Measurements from ENCODE around the gene CACNB4.
"Not testable (repeated sequence)": the region's sequence is repeated elsewhere in the genome, so short reads cannot be mapped to it uniquely, and the experiment has no call there.

CACNB4 gene

GRCh38 chr2:151808258-151809072 is 290.4 kb downstream of the CACNB4 start:
- DNase-seq = peak; percentile 6

GRCh38 chr2:151805961-151806360 is 292.9 kb downstream of the CACNB4 start:
- DNase-seq = no peak

GRCh38 chr2:151805343-151805742 is 293.5 kb downstream of the CACNB4 start:
- no peak for DNase-seq

DNA sequence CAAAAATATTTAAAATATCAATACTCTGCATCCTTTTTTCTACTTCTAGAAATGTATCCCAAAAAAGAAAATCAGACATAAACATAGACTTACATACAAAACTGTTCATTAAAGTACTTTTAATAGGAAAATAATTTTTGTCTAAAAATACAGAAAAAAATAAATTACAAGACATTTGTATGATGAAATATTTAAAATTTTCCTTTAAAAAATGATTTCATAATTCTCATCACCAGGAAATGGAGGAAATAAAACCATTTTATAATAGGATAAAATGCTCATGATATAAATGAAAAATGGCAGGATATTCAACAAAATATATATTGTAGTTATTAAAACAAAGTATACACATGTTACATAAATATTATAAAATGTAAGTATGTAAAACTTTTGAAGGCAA is 295.0 kb downstream of the CACNB4 start:
- DNase-seq = no peak

DNA sequence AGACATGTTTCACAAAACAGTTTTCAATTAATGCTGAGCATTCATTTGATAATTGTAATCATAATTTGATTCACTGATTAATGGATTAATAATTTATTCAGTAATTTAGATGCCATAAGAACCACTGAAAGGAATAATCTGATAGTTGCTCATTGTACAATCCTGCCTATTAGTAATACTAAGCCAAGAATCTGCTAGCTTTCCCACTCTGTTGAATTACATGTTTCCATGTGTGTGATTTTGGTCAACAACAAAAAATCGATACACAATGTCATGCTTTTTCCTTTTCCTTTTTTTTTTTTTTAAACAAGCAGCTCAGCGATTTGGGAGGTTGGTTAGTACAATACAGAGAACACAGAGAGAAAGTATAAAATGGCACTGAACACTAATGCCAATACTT is 296.5 kb downstream of the CACNB4 start:
- no peak for DNase-seq

DNA sequence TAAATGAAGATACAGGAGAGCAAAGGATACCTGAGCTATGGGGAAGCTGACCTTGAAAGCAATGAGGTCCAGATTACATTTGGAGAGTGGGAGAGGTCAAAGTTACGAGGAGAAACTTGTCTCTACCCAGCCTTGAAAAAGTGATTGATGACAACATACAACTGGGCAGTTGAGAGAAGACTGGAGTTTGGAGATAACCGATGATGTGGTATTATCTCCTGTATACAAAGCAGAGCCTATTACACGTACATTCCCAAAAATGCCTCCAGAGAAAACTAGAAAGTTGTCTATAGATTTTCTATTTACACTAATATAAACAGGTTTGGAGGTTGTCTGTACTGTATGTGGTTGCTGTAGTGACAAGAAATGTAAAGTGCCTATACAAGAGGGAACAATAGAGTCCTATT is 299.0 kb downstream of the CACNB4 start:
- no peak for DNase-seq

DNA sequence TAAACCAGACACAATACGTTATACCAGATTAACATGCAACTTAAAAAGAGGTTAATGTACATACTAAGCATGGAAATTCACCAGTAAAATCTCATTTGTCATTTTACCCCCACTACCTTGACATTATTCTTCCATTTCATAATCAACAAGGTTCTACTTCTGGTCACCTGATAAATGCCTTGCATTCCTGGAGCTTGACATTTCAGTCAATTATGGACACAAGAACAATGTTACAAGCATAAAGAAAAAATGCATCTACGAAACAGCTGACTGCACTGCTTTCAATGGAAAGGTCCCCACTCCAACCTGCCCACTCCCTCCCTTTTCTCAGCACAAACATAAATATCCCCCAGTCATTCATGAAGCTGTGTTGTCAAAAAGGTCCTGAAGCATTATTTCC is 302.1 kb downstream of the CACNB4 start:
- DNase-seq = no peak

GRCh38 chr2:151795646-151796240 is 303.1 kb downstream of the CACNB4 start:
- DNase-seq = no peak

GRCh38 chr2:151794422-151794821 is 304.4 kb downstream of the CACNB4 start:
- DNase-seq = not testable (repeated sequence)

GRCh38 chr2:151793123-151793522 is 305.7 kb downstream of the CACNB4 start:
- no peak for DNase-seq

- DNase-seq = no peak
These were observed 306.3 kb downstream of the CACNB4 start for GRCh38 chr2:151792589-151792988.

DNA sequence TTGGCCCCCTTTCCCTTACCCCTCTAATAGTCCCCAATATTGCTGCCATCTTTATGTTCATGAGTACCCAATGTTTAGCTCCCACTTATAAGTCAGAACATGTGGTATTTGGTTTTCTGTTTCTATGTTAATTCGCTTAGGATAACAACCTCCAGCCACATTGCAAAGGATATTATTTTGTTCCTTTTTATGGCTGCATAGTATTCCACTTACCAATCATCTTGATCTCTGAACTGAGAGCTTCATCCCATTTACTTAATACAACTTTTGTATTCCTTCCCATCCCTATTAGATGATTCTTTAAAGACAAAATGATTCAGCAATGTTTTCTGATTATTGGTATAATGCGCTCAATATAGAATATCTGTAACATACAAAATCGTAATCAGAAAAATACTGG is 307.3 kb downstream of the CACNB4 start:
- DNase-seq = no peak

- no peak for DNase-seq
These were observed 308.2 kb downstream of the CACNB4 start for GRCh38 chr2:151790689-151791088.

DNA sequence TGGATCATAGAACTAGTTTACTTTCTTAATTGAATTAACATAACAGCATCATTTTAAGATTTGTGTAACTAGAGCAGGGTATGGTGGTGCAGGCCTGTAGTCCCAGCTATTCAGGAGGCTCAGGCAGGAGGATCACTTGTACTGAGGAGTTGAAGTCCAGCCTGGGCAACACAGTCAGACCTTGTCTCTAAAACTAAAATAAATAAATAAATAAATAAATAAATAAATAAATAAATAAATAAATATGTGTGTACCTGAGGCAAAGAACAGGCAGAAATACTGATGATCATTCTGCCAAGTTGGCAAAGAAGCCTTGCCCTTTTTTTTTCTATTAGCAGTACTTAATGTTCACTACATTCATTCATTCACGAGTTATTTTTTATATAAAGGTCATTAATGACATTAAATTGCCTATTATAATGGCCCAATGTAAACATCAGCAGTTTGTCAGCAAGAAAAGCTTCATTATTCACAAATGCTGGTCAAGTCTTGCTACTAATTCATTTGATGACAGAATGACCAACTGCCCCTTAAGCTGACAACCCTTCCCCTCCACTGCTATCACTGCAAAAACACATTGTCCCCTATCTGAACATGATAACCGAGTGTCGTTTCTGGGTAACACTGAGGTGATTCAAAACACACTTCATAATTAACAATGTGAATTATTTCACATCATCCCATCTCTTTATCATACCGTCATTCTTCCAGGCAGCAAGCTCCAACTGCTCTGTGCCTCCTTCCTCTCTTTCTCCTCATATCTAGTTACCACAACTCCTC is 309.6 kb downstream of the CACNB4 start:
- no peak for DNase-seq

DNA sequence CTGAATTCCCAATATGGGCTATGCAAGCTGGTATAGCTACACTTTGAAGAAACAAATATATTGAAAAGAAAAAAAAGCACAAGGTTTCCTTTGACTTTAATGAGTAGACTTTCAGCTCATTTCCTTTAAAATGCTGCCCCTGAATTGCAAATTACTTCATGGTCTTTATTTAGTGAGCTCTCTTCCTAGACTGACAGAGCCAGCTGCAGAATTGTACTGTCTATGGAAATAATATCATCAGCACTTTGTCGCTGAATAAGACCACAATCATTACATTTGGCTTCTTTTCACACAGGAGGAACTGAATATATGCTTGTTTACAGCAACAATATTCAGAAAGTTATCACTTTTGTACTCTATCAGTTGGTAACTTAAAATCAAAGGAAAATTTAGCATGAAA is 312.4 kb downstream of the CACNB4 start:
- DNase-seq = no peak

- no peak for DNase-seq
These were observed 312.8 kb downstream of the CACNB4 start for GRCh38 chr2:151786077-151786476.

GRCh38 chr2:151783133-151783520 is 315.7 kb downstream of the CACNB4 start:
- no peak for DNase-seq
